ENCODE data around the gene TPCN1.

Gene TPCN1

GRCh38 chr12:113237748-113238147, 16.5 kb downstream of the TPCN1 start:
- H3K36me3 ChIP-seq (ENCODE audit: low read length) = peaks cover 13% of the 10 kb centered on the region
- H3K79me2 ChIP-seq (ENCODE audit: insufficient read depth, low read length) = peaks cover 22% of the 10 kb centered on the region
- peaks cover under 1% of the 10 kb centered on the region; the same call in 1 of the 2 replicates for H3F3A ChIP-seq (ENCODE audit: insufficient read depth)
- TF ChIP-seq, protein P1, sequence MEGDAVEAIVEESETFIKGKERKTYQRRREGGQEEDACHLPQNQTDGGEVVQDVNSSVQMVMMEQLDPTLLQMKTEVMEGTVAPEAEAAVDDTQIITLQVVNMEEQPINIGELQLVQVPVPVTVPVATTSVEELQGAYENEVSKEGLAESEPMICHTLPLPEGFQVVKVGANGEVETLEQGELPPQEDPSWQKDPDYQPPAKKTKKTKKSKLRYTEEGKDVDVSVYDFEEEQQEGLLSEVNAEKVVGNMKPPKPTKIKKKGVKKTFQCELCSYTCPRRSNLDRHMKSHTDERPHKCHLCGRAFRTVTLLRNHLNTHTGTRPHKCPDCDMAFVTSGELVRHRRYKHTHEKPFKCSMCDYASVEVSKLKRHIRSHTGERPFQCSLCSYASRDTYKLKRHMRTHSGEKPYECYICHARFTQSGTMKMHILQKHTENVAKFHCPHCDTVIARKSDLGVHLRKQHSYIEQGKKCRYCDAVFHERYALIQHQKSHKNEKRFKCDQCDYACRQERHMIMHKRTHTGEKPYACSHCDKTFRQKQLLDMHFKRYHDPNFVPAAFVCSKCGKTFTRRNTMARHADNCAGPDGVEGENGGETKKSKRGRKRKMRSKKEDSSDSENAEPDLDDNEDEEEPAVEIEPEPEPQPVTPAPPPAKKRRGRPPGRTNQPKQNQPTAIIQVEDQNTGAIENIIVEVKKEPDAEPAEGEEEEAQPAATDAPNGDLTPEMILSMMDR (IDR thresholded peaks at IDR 0.05; ENCODE audit: insufficient read depth, low read length, poor library complexity, severe bottlenecking) = no peak
- no peak for TF ChIP-seq EZH2phosphoT487 (conservative IDR thresholded peaks at IDR 0.05; ENCODE audit: low read length)
- no peaks in the 10 kb centered on the region for H3K27me3 ChIP-seq (ENCODE audit: low read length)
- no peak overlapping the region for H3K9ac ChIP-seq (ENCODE audit: low read length)
- H3K9me2 ChIP-seq (replicated peaks; ENCODE audit: insufficient read depth, low read length) = no peaks in the 10 kb centered on the region
- H3K4me3 ChIP-seq (ENCODE audit: insufficient read depth, low read length, poor library complexity, severe bottlenecking) = no peak overlapping the region
- no peaks in the 10 kb centered on the region for H4K20me1 ChIP-seq (ENCODE audit: low read depth, low read length)
- no peaks in the 10 kb centered on the region for H3K9me3 ChIP-seq (ENCODE audit: insufficient read depth, low read length)
- no peak overlapping the region for H3K4me2 ChIP-seq (ENCODE audit: low read depth, low read length, poor library complexity, severe bottlenecking)
- H3K27ac ChIP-seq (ENCODE audit: low read depth, low read length) = no peak overlapping the region
- no peak overlapping the region for H2AFZ ChIP-seq (ENCODE audit: low read depth, low read length, severe bottlenecking)

- H3K4me2 ChIP-seq (ENCODE audit: low read depth, low read length, poor library complexity, severe bottlenecking) = no peak overlapping the region
- H3K79me2 ChIP-seq (ENCODE audit: insufficient read depth, low read length) = peaks cover 22% of the 10 kb centered on the region
- H3K36me3 ChIP-seq (ENCODE audit: low read length) = peaks cover 13% of the 10 kb centered on the region
Measured at GRCh38 chr12:113238309-113238708, 17.0 kb downstream of the TPCN1 start.

DNA sequence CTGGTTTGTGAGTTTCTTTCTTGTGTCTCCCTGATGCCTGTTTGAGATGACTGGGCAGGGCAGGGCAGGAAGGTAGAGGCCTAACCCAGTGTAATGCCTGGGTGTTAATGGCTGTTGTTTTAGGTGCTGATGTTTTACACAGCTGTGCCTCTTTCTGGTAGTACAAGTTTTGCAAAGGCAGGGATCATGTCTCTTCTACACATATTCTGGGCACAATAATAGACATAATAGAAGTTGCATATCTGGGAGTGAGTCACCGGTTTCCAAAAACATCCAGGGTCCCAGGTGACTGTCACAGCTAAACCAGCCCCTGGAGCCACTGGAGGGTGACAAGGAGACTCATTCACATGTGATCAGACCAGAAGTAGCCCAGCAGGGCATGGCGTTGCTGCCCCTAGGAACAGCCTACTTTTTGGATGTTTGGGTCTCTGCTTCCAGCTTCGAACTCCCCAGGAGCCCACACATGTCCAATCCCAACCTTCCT, 18.1 kb downstream of the TPCN1 start:
- Histone ChIP-seq H3K4me2 (ENCODE audit: low read depth, low read length, poor library complexity, severe bottlenecking) (no peak overlapping the region), H2AFZ (ENCODE audit: low read depth, low read length, severe bottlenecking) (no peak overlapping the region), H3K9me2 (replicated peaks; ENCODE audit: insufficient read depth, low read length) (no peaks in the 10 kb centered on the region), H4K20me1 (ENCODE audit: low read depth, low read length) (no peaks in the 10 kb centered on the region), H3F3A (ENCODE audit: insufficient read depth) (no peaks in the 10 kb centered on the region), H3K9me3 (ENCODE audit: insufficient read depth, low read length) (no peaks in the 10 kb centered on the region), H3K79me2 (ENCODE audit: insufficient read depth, low read length) (peaks cover 17% of the 10 kb centered on the region; the same call in 1 of the 2 replicates), H3K36me3 (ENCODE audit: low read length) (peaks cover 10% of the 10 kb centered on the region; the same call in 1 of the 2 replicates), H3K27ac (ENCODE audit: low read depth, low read length) (no peak overlapping the region), H3K27me3 (ENCODE audit: low read length) (no peaks in the 10 kb centered on the region), H3K9ac (ENCODE audit: low read length) (no peak overlapping the region), H3K4me3 (ENCODE audit: insufficient read depth, low read length, poor library complexity, severe bottlenecking) (no peak overlapping the region)
- TF ChIP-seq EZH2phosphoT487 (conservative IDR thresholded peaks at IDR 0.05; ENCODE audit: low read length) = no peak
- TF ChIP-seq, protein P1 (IDR thresholded peaks at IDR 0.05; ENCODE audit: insufficient read depth, low read length, poor library complexity, severe bottlenecking) = no peak

More at GRCh38 chr12:113238309-113238708, 17.0 kb downstream of the TPCN1 start:
- Histone ChIP-seq H3K27me3 (ENCODE audit: low read length) (no peaks in the 10 kb centered on the region), H3K9ac (ENCODE audit: low read length) (no peak overlapping the region), H3F3A (ENCODE audit: insufficient read depth) (no peaks in the 10 kb centered on the region), H4K20me1 (ENCODE audit: low read depth, low read length) (no peaks in the 10 kb centered on the region), H3K4me3 (ENCODE audit: insufficient read depth, low read length, poor library complexity, severe bottlenecking) (no peak overlapping the region), H3K9me3 (ENCODE audit: insufficient read depth, low read length) (no peaks in the 10 kb centered on the region), H3K9me2 (replicated peaks; ENCODE audit: insufficient read depth, low read length) (no peaks in the 10 kb centered on the region), H3K27ac (ENCODE audit: low read depth, low read length) (no peak overlapping the region), H2AFZ (ENCODE audit: low read depth, low read length, severe bottlenecking) (no peak overlapping the region)
- no peak for TF ChIP-seq EZH2phosphoT487 (conservative IDR thresholded peaks at IDR 0.05; ENCODE audit: low read length)
- TF ChIP-seq, protein P1 (IDR thresholded peaks at IDR 0.05; ENCODE audit: insufficient read depth, low read length, poor library complexity, severe bottlenecking) = no peak
